IMR-90 (cell line): ENCODE measurements around the gene COX7A1. TPM values are rescaled to one million over a fixed set of nuclear protein-coding genes. Genes with fewer than 3 reads are reported as not detected.

Experiments
- ATAC-seq: fragments of 200-7000 bp; cut with Tn5 transposase; 2 replicates; pipeline ENCODE4 v1.9.1; 2020; ENCODE audit warnings: low read depth, mild to moderate bottlenecking, moderate library complexity
- BruUV-seq: library from RNA; stranded (reverse); fragments of 400-500 nt; replicated peaks from 2 replicates; lab custom pipeline; 2021; lab: Mats Ljungman, UMichigan
- CTCF ChIA-PET: fragments of 300-600 bp; formaldehyde crosslinking; extraction: SDS; loops from one replicate; lab custom pipeline; 2021; ENCODE audit warnings: antibody characterized with exemption; lab: Yijun Ruan, JAX
- POLR2A ChIA-PET: fragments of 300-600 bp; sonication (Branson Sonifier 250); formaldehyde crosslinking; loops from one replicate; lab custom pipeline; 2022; ENCODE audit warnings: antibody characterized with exemption; ENCODE audit not compliant: unreplicated experiment; lab: Charles Lee
- DNase-seq: peaks from one replicate; pipeline ENCODE4 v3.0.0; 2013
- H2AFZ ChIP-seq: replicated peaks from 2 replicates; pipeline ENCODE3; 2013; ENCODE audit warnings: low read length, mild to moderate bottlenecking; ENCODE audit not compliant: poor library complexity
- H2AK5ac ChIP-seq: 2 replicates; pipeline ENCODE4 v1.6.1; 2013; ENCODE audit warnings: low read depth, low read length, inconsistent platforms
- H2AK9ac ChIP-seq: replicated peaks from 2 replicates; pipeline ENCODE3; 2013; ENCODE audit warnings: mild to moderate bottlenecking, low read depth, low read length, moderate library complexity; ENCODE audit not compliant: poor library complexity
- H2BK120ac ChIP-seq: 2 replicates; pipeline ENCODE4 v1.6.1; 2013; ENCODE audit warnings: low read depth, low read length, inconsistent platforms
- H2BK15ac ChIP-seq: 3 replicates; pipeline ENCODE4 v1.6.1; 2013; ENCODE audit warnings: low read depth, low read length, inconsistent platforms
- H2BK20ac ChIP-seq: 2 replicates; pipeline ENCODE4 v1.6.1; 2013; ENCODE audit warnings: low read depth, mild to moderate bottlenecking, inconsistent platforms, low read length, moderate library complexity
- H2BK5ac ChIP-seq: 2 replicates; pipeline ENCODE4 v1.6.1; 2013; ENCODE audit warnings: mild to moderate bottlenecking, low read depth, low read length, inconsistent platforms; ENCODE audit not compliant: poor library complexity, severe bottlenecking
- H3K14ac ChIP-seq: replicated peaks from 2 replicates; pipeline ENCODE4 v1.6.1; 2013; ENCODE audit warnings: low read depth, low read length, inconsistent platforms
- H3K18ac ChIP-seq: 2 replicates; pipeline ENCODE4 v1.6.1; 2013; ENCODE audit warnings: low read depth, low read length, control low read depth
- H3K23ac ChIP-seq: 2 replicates; pipeline ENCODE4 v1.6.1; 2013; ENCODE audit warnings: low read depth, low read length, inconsistent platforms
- H3K27ac ChIP-seq: 2 replicates; pipeline ENCODE4 v1.5.1; 2013; ENCODE audit warnings: mild to moderate bottlenecking, control low read depth, low read length; ENCODE audit not compliant: insufficient read depth
- H3K27me3 ChIP-seq: 2 replicates; pipeline ENCODE4 v1.6.1; 2013; ENCODE audit warnings: low read length; ENCODE audit not compliant: control insufficient read depth, insufficient read depth
- H3K36me3 ChIP-seq: 2 replicates; pipeline ENCODE4 v1.6.1; 2013; ENCODE audit warnings: low read length, mixed read lengths; ENCODE audit not compliant: control insufficient read depth, insufficient read depth
- H3K4ac ChIP-seq: 2 replicates; pipeline ENCODE4 v1.6.1; 2013; ENCODE audit warnings: low read depth, low read length, inconsistent platforms
- H3K4me1 ChIP-seq: 2 replicates; pipeline ENCODE4 v1.6.1; 2013; ENCODE audit warnings: low read length, mixed read lengths; ENCODE audit not compliant: control insufficient read depth, insufficient read depth
- H3K4me2 ChIP-seq: 2 replicates; pipeline ENCODE4 v1.6.1; 2013; ENCODE audit warnings: low read depth, mild to moderate bottlenecking, control low read depth, low read length, moderate library complexity
- H3K4me3 ChIP-seq: 2 replicates; pipeline ENCODE4 v1.5.1; 2013; ENCODE audit warnings: low read depth, mild to moderate bottlenecking, control low read depth, low read length, moderate library complexity; ENCODE audit not compliant: insufficient read depth
- H3K56ac ChIP-seq: 2 replicates; pipeline ENCODE4 v1.6.1; 2013; ENCODE audit warnings: low read length, inconsistent platforms; ENCODE audit not compliant: insufficient read depth; ENCODE audit errors: extremely low read depth
- H3K79me1 ChIP-seq, 2 experiments: 2 replicates each; pipeline ENCODE4 v1.6.1; 2013; ENCODE audit warnings: low read length in 2 of 2, inconsistent platforms in 1 of 2, low read depth in 1 of 2
- H3K9ac ChIP-seq: 2 replicates; pipeline ENCODE4 v1.6.1; 2013; ENCODE audit warnings: low read depth, low read length, control low read depth
- H3K9me1 ChIP-seq: 2 replicates; pipeline ENCODE4 v1.6.1; 2013; ENCODE audit warnings: low read length, inconsistent platforms; ENCODE audit not compliant: insufficient read depth
- H3K9me3 ChIP-seq: 2 replicates; pipeline ENCODE4 v1.6.1; 2013; ENCODE audit warnings: low read length; ENCODE audit not compliant: control insufficient read depth, insufficient read depth
- H4K20me1 ChIP-seq: 2 replicates; pipeline ENCODE4 v1.6.1; 2013; ENCODE audit warnings: low read length, inconsistent platforms; ENCODE audit not compliant: insufficient read depth
- H4K5ac ChIP-seq: 2 replicates; pipeline ENCODE4 v1.6.1; 2013; ENCODE audit warnings: mild to moderate bottlenecking, low read depth, low read length, control low read depth
- H4K8ac ChIP-seq, 2 experiments: 2 replicates each; pipeline ENCODE4 v1.6.1; 2013; ENCODE audit warnings: low read depth in 2 of 2, low read length in 2 of 2, control low read depth in 1 of 2, inconsistent platforms in 1 of 2
- H4K91ac ChIP-seq: 2 replicates; pipeline ENCODE4 v1.6.1; 2013; ENCODE audit warnings: low read depth, low read length, inconsistent platforms; ENCODE audit not compliant: insufficient read depth
- CEBPB ChIP-seq: IDR thresholded peaks from 2 replicates; pipeline ENCODE4 v1.6.1; 2012; ENCODE audit warnings: low read depth, low read length, improper control_type of control experiment
- CHD1 ChIP-seq: IDR thresholded peaks from 2 replicates; pipeline ENCODE4 v1.6.1; 2012; ENCODE audit warnings: low read depth, low read length, improper control_type of control experiment
- CTCF ChIP-seq: conservative IDR thresholded peaks from 2 replicates; pipeline ENCODE4 v1.5.1; 2012; ENCODE audit warnings: mild to moderate bottlenecking, low read depth, low read length, improper control_type of control experiment
- ELK1 ChIP-seq: fragments of 150-350 bp; IDR thresholded peaks from 2 replicates; pipeline ENCODE4 v1.6.1; 2016; ENCODE audit warnings: low read depth, mild to moderate bottlenecking, low read length, moderate library complexity, borderline replicate concordance
- FOS ChIP-seq: fragments of 150-350 bp; IDR thresholded peaks from 2 replicates; pipeline ENCODE4 v1.6.1; 2016; ENCODE audit warnings: low read depth, low read length
- MAFK ChIP-seq: IDR thresholded peaks from 2 replicates; pipeline ENCODE4 v1.6.1; 2012; ENCODE audit warnings: low read depth, low read length, improper control_type of control experiment
- MAZ ChIP-seq: IDR thresholded peaks from 2 replicates; pipeline ENCODE4 v1.6.1; 2012; ENCODE audit warnings: low read depth, mild to moderate bottlenecking, low read length, improper control_type of control experiment, moderate library complexity, borderline replicate concordance
- MXI1 ChIP-seq: IDR thresholded peaks from 2 replicates; pipeline ENCODE4 v1.6.1; 2012; ENCODE audit warnings: low read depth, mild to moderate bottlenecking, low read length, moderate library complexity, borderline replicate concordance
- NFE2L2 ChIP-seq: fragments of 150-350 bp; IDR thresholded peaks from 2 replicates; pipeline ENCODE4 v1.6.1; 2016; ENCODE audit warnings: low read depth, mild to moderate bottlenecking, low read length
- RAD21 ChIP-seq: IDR thresholded peaks from 2 replicates; pipeline ENCODE4 v1.6.1; 2012; ENCODE audit warnings: low read length, improper control_type of control experiment
- RCOR1 ChIP-seq: IDR thresholded peaks from 2 replicates; pipeline ENCODE4 v1.6.1; 2012; ENCODE audit warnings: mild to moderate bottlenecking, low read length, improper control_type of control experiment; ENCODE audit not compliant: insufficient replicate concordance
- RFX5 ChIP-seq: IDR thresholded peaks from 2 replicates; pipeline ENCODE4 v1.8.0; 2012; ENCODE audit warnings: low read depth, mild to moderate bottlenecking, low read length, moderate library complexity
- SMC3 ChIP-seq: fragments of 150-350 bp; IDR thresholded peaks from 2 replicates; pipeline ENCODE4 v1.6.1; 2016; ENCODE audit warnings: low read depth, mild to moderate bottlenecking, antibody characterized with exemption, low read length, moderate library complexity
- USF2 ChIP-seq: fragments of 150-350 bp; IDR thresholded peaks from 2 replicates; pipeline ENCODE4 v1.6.1; 2017; ENCODE audit warnings: mild to moderate bottlenecking, antibody characterized with exemption, low read length, low read depth
- WGBS, 2 experiments: methylation state at CpG; one replicate each; pipeline versions ENCODE4 v1.1.5 to v1.1.7; 2013; ENCODE audit warnings: missing lambda C conversion rate in 2 of 2; ENCODE audit not compliant: insufficient read length in 1 of 2; ENCODE audit errors: extremely low coverage in 2 of 2; 5-methylcytosine and 5-hydroxymethylcytosine counted together
- dilution Hi-C: fragments of 300-500 bp; cut with HindIII; formaldehyde crosslinking; loops from one replicate; pipeline ENCODE4 v1.14.3; 2018; ENCODE audit warnings: low sequenced_read_pairs; ENCODE audit not compliant: unreplicated experiment
- in situ Hi-C: fragments of 300-500 bp; cut with MboI; formaldehyde crosslinking; loops from 3 replicates; pipeline ENCODE4 v1.14.3; 2019; ENCODE audit warnings: low sequenced_read_pairs, inconsistent platforms, mixed read lengths
- intact Hi-C: fragments of 100-400 bp; cut with micrococcal nuclease; formaldehyde crosslinking; loops from 2 replicates; pipeline ENCODE4 v1.10.0; 2022
- polyA plus RNA-seq, 3 experiments: library from polyadenylated mRNA; depleted of rRNA; stranded (reverse); fragments of >200 nt; gene quantifications; 2 replicates each; pipeline ENCODE4 v1.2.3, GENCODE V29; 2012; ENCODE audit warnings: low replicate concordance in 1 of 3
- total RNA-seq: library from RNA; depleted of rRNA; stranded (reverse); fragments of >200 nt; gene quantifications from 2 replicates; pipeline ENCODE4 v1.2.3, GENCODE V29; 2012

Gene COX7A1
- total and polyA plus RNA-seq, 2 of the 4 experiments (the other 2 are of a cell fraction) = 0.54 to 6.9 TPM

- no peaks in the 10 kb centered on the region for H3K27me3 ChIP-seq
- H2BK20ac ChIP-seq = no peak overlapping the region
- no TSS peak for BruUV-seq
- no peak overlapping the region for H3K14ac ChIP-seq
- no peak overlapping the region for H4K5ac ChIP-seq
- no peaks in the 10 kb centered on the region for H3K9me3 ChIP-seq
- in situ Hi-C loops = no loop called here
- H3K36me3 ChIP-seq = peaks cover 12% of the 10 kb centered on the region
- no peak overlapping the region for H3K23ac ChIP-seq
- H3K4me2 ChIP-seq = no peak overlapping the region
- no peaks in the 10 kb centered on the region for H4K20me1 ChIP-seq
- ATAC-seq = no peak
- no peak overlapping the region for H3K9ac ChIP-seq
- DNase-seq = no peak
- H3K4ac ChIP-seq = no peak overlapping the region
- no peak overlapping the region for H3K18ac ChIP-seq
- no peak overlapping the region for H4K91ac ChIP-seq
- CTCF ChIA-PET = no interaction called here
- H3K27ac ChIP-seq = no peak overlapping the region
- dilution Hi-C loops = no loop called here
- no peak overlapping the region for H2AK5ac ChIP-seq
- POLR2A ChIA-PET = no interaction called here
- no peak for TF ChIP-seq CHD1
- TF ChIP-seq NFE2L2 = no peak
- no peak for TF ChIP-seq MXI1
- no peak for TF ChIP-seq RFX5
- TF ChIP-seq FOS = no peak
- no peak for TF ChIP-seq ELK1
- no peak for TF ChIP-seq RCOR1
- TF ChIP-seq RAD21 = no peak
- TF ChIP-seq MAFK = no peak
- no peak for TF ChIP-seq CEBPB
- no peak for TF ChIP-seq MAZ
- TF ChIP-seq SMC3 = no peak
- no peak for TF ChIP-seq USF2
- no peak for TF ChIP-seq CTCF
- H2BK15ac ChIP-seq = no peak overlapping the region
- no peak overlapping the region for H2AK9ac ChIP-seq
- H2BK5ac ChIP-seq = no peak overlapping the region
- H3K4me1 ChIP-seq = no peaks in the 10 kb centered on the region
- H2BK120ac ChIP-seq = no peak overlapping the region
- H2AFZ ChIP-seq = no peak overlapping the region
- no peak overlapping the region for H3K4me3 ChIP-seq
- H4K8ac ChIP-seq = no peak overlapping the region
- 96% methylated on average over 3 of the region's 12 CpGs; no CpG with 5 or more reads in 1 of the 2 experiments for WGBS, 2 experiments
- no peaks in the 10 kb centered on the region; a peak in 1 of 4 replicates for H3K79me1 ChIP-seq
- no peak overlapping the region for H3K56ac ChIP-seq
- no peaks in the 10 kb centered on the region; the same call in 1 of the 2 replicates for H3K9me1 ChIP-seq
- intact Hi-C loops = no loop called here
These were observed 11.6 kb upstream of the COX7A1 start for GRCh38 chr19:36163813-36164212.
